H1 (cell line): ENCODE measurements around the gene CRELD1. TPM values are rescaled to one million over a fixed set of nuclear protein-coding genes. Genes with fewer than 3 reads are reported as not detected.

Experiments used
- CTCF ChIA-PET: fragments of 300-600 bp; sonication (Branson Sonifier 250); formaldehyde crosslinking; loops from one replicate; lab custom pipeline; 2021; ENCODE audit not compliant: partially characterized antibody; lab: Charles Lee
- POLR2A ChIA-PET: fragments of 300-600 bp; sonication (Branson Sonifier 250); formaldehyde crosslinking; loops from one replicate; lab custom pipeline; 2021; ENCODE audit warnings: inconsistent platforms; ENCODE audit not compliant: partially characterized antibody; lab: Charles Lee
- DNase-seq, 2 experiments: peaks; one replicate each; pipeline versions ENCODE4 v3.0.0 to v3.0.0-alpha.2; 2010 to 2022; ENCODE audit warnings: low spot score in 2 of 2, low read depth in 1 of 2, mixed read lengths in 1 of 2
- FAIRE-seq: peaks from 2 replicates; lab custom pipeline; 2011; peaks lifted over from hg19 to GRCh38; lab: Jason Lieb, UNC
- H2AFZ ChIP-seq: 2 replicates; pipeline ENCODE4 v1.8.1; 2012; ENCODE audit warnings: low read length, inconsistent platforms
- H2AK5ac ChIP-seq: 2 replicates; pipeline ENCODE4 v1.6.1; 2013; ENCODE audit warnings: low read depth, low read length
- H2BK120ac ChIP-seq: replicated peaks from 2 replicates; pipeline ENCODE3; 2013; ENCODE audit warnings: low read depth, low read length, inconsistent platforms
- H2BK12ac ChIP-seq: 2 replicates; pipeline ENCODE4 v1.6.1; 2013; ENCODE audit warnings: low read depth, low read length
- H2BK15ac ChIP-seq: 2 replicates; pipeline ENCODE4 v1.6.1; 2013; ENCODE audit warnings: low read length
- H2BK20ac ChIP-seq: 2 replicates; pipeline ENCODE4 v1.6.1; 2013; ENCODE audit warnings: low read length
- H2BK5ac ChIP-seq: 2 replicates; pipeline ENCODE4 v1.6.1; 2013; ENCODE audit warnings: low read depth, low read length
- H3K14ac ChIP-seq: 2 replicates; pipeline ENCODE4 v1.6.1; 2013; ENCODE audit warnings: inconsistent platforms; ENCODE audit not compliant: insufficient read length
- H3K18ac ChIP-seq: 2 replicates; pipeline ENCODE4 v1.6.1; 2013; ENCODE audit warnings: low read length; ENCODE audit errors: extremely low read depth
- H3K23ac ChIP-seq: 2 replicates; pipeline ENCODE4 v1.6.1; 2013; ENCODE audit warnings: inconsistent platforms; ENCODE audit not compliant: insufficient read length
- H3K23me2 ChIP-seq: 2 replicates; pipeline ENCODE4 v1.6.1; 2013; ENCODE audit warnings: low read depth, low read length
- H3K27ac ChIP-seq: 2 replicates; pipeline ENCODE4 v1.6.1; 2011; ENCODE audit warnings: low read depth, low read length, inconsistent platforms
- H3K27me3 ChIP-seq, 4 experiments: replicated peaks in 1 of 4; 1 replicate in 1 of 4; 2 replicates in 3 of 4; pipeline versions ENCODE4 v1.6.1 to v1.8.1; 2011 to 2013; ENCODE audit warnings: low read length in 3 of 4, mild to moderate bottlenecking in 3 of 4, inconsistent platforms in 2 of 4, mixed read lengths in 2 of 4, moderate library complexity in 1 of 4; ENCODE audit not compliant: control insufficient read depth in 3 of 4, insufficient read depth in 3 of 4; ENCODE audit errors: extremely low read depth in 1 of 4
- H3K36me3 ChIP-seq, 4 experiments: 2 replicates each; pipeline versions ENCODE4 v1.6.1 to v1.8.1; 2011 to 2013; ENCODE audit warnings: mild to moderate bottlenecking in 4 of 4, low read length in 3 of 4, moderate library complexity in 2 of 4, control low read depth in 1 of 4, inconsistent platforms in 1 of 4; ENCODE audit not compliant: insufficient read depth in 4 of 4, control insufficient read depth in 2 of 4
- H3K4ac ChIP-seq: replicated peaks from 2 replicates; pipeline ENCODE3; 2013; ENCODE audit warnings: low read length, low read depth, mixed read lengths, inconsistent platforms; ENCODE audit not compliant: insufficient read length
- H3K4me1 ChIP-seq, 4 experiments: replicated peaks in 1 of 4; 1 replicate in 1 of 4; 2 replicates in 3 of 4; pipeline versions ENCODE4 v1.6.1 to v1.8.1; 2011 to 2013; ENCODE audit warnings: low read length in 3 of 4, inconsistent platforms in 2 of 4, mixed read lengths in 1 of 4; ENCODE audit not compliant: insufficient read depth in 4 of 4, control insufficient read depth in 3 of 4
- H3K4me2 ChIP-seq, 2 experiments: 2 replicates each; pipeline versions ENCODE4 v1.6.1 to v1.8.1; 2011 to 2013; ENCODE audit warnings: low read depth in 2 of 2, low read length in 2 of 2, control low read depth in 1 of 2, inconsistent platforms in 1 of 2, mild to moderate bottlenecking in 1 of 2; ENCODE audit not compliant: insufficient read depth in 1 of 2
- H3K4me3 ChIP-seq, 4 experiments: fragments of 200-600, 300-600 bp in 1 of 4; sonication (generic), shearing (Covaris generic), sonication (Bioruptor Twin) in 1 of 4; 2 replicates each; pipeline versions ENCODE4 v1.5.1 to v1.8.1; 2011 to 2016; ENCODE audit warnings: low read length in 4 of 4, low read depth in 3 of 4, control low read depth in 2 of 4, inconsistent platforms in 2 of 4, mild to moderate bottlenecking in 2 of 4, mixed read lengths in 1 of 4, moderate library complexity in 1 of 4; ENCODE audit not compliant: insufficient read depth in 2 of 4; ENCODE audit errors: extremely low read depth in 1 of 4
- H3K56ac ChIP-seq: replicated peaks from 2 replicates; pipeline ENCODE3; 2013; ENCODE audit warnings: low read depth, mild to moderate bottlenecking, mixed read lengths, low read length, inconsistent platforms; ENCODE audit not compliant: insufficient read length
- H3K79me1 ChIP-seq: 2 replicates; pipeline ENCODE4 v1.6.1; 2013; ENCODE audit warnings: low read depth, low read length, control low read depth
- H3K79me2 ChIP-seq, 2 experiments: 2 replicates each; pipeline versions ENCODE4 v1.6.1 to v1.8.1; 2012 to 2013; ENCODE audit warnings: low read length in 2 of 2, mild to moderate bottlenecking in 2 of 2, inconsistent platforms in 1 of 2; ENCODE audit not compliant: insufficient read depth in 2 of 2, control insufficient read depth in 1 of 2
- H3K9ac ChIP-seq, 4 experiments: replicated peaks in 1 of 4; 1 replicate in 1 of 4; 2 replicates in 3 of 4; pipeline versions ENCODE4 v1.6.1 to v1.8.1; 2011 to 2013; ENCODE audit warnings: low read depth in 3 of 4, low read length in 3 of 4, control low read depth in 2 of 4, mild to moderate bottlenecking in 2 of 4, moderate library complexity in 2 of 4, inconsistent platforms in 1 of 4; ENCODE audit errors: extremely low read depth in 1 of 4
- H3K9me3 ChIP-seq, 2 experiments: 2 replicates each; pipeline versions ENCODE4 v1.6.1 to v1.8.1; 2012 to 2013; ENCODE audit warnings: mild to moderate bottlenecking in 2 of 2, moderate library complexity in 2 of 2, control low read depth in 1 of 2, inconsistent platforms in 1 of 2, low read depth in 1 of 2, low read length in 1 of 2, mixed read lengths in 1 of 2; ENCODE audit not compliant: insufficient read depth in 2 of 2
- H4K20me1 ChIP-seq, 2 experiments: replicated peaks in 1 of 2; 2 replicates each; pipeline versions ENCODE3 to v1.8.1; 2011 to 2013; ENCODE audit warnings: inconsistent platforms in 2 of 2, low read length in 2 of 2, mild to moderate bottlenecking in 1 of 2; ENCODE audit not compliant: insufficient read depth in 2 of 2, control insufficient read depth in 1 of 2
- H4K5ac ChIP-seq: 2 replicates; pipeline ENCODE4 v1.6.1; 2013; ENCODE audit warnings: low read length, low read depth, mixed read lengths, inconsistent platforms; ENCODE audit not compliant: insufficient read length
- H4K8ac ChIP-seq: 2 replicates; pipeline ENCODE4 v1.8.0; 2013; ENCODE audit warnings: mild to moderate bottlenecking, moderate library complexity, low read length, inconsistent platforms; ENCODE audit not compliant: insufficient read depth; ENCODE audit errors: extremely low read depth
- H4K91ac ChIP-seq: replicated peaks from 2 replicates; pipeline ENCODE3; 2013; ENCODE audit warnings: low read length, mixed read lengths, inconsistent platforms; ENCODE audit not compliant: insufficient read length
- BCL11A ChIP-seq, 2 experiments: IDR thresholded peaks; one replicate each; pipeline ENCODE4 v1.6.1; 2011; ENCODE audit warnings: low read depth in 2 of 2, low read length in 2 of 2, mild to moderate bottlenecking in 2 of 2
- EGR1 ChIP-seq: IDR thresholded peaks from 2 replicates; pipeline ENCODE4 v1.6.1; 2011; ENCODE audit warnings: low read depth, low read length, borderline replicate concordance
- EP300 ChIP-seq, 2 experiments: IDR thresholded peaks; 1 replicate in 1 of 2; 2 replicates in 1 of 2; pipeline ENCODE4 v1.6.1; 2011 to 2012; ENCODE audit warnings: low read depth in 2 of 2, low read length in 2 of 2, mild to moderate bottlenecking in 2 of 2, borderline replicate concordance in 1 of 2, inconsistent platforms in 1 of 2, moderate library complexity in 1 of 2
- MAFK ChIP-seq: IDR thresholded peaks from 2 replicates; pipeline ENCODE4 v1.6.1; 2012; ENCODE audit warnings: low read depth, mild to moderate bottlenecking, improper control_type of control experiment, low read length
- POLR2A ChIP-seq, 2 experiments: IDR thresholded peaks; 1 replicate in 1 of 2; 2 replicates in 1 of 2; pipeline ENCODE4 v1.6.1; 2011; ENCODE audit warnings: low read depth in 2 of 2, low read length in 2 of 2, mild to moderate bottlenecking in 2 of 2; ENCODE audit errors: control extremely low read depth in 1 of 2
- SP1 ChIP-seq: IDR thresholded peaks from 2 replicates; pipeline ENCODE4 v1.6.1; 2011; ENCODE audit warnings: low read depth, low read length
- SP2 ChIP-seq: IDR thresholded peaks from 2 replicates; pipeline ENCODE4 v1.6.1; 2012; ENCODE audit warnings: mild to moderate bottlenecking, low read length, inconsistent platforms
- WGBS, 2 experiments: shearing (Covaris generic) in 1 of 2; methylation state at CpG; one replicate each; pipeline versions ENCODE4 v1.1.6 to v1.1.7; 2013 to 2015; ENCODE audit warnings: low lambda C conversion rate in 2 of 2, mixed read lengths in 2 of 2, inconsistent platforms in 1 of 2, low coverage in 1 of 2, missing lambda C conversion rate in 1 of 2; ENCODE audit not compliant: insufficient replicate concordance in 2 of 2, insufficient coverage in 1 of 2, insufficient read length in 1 of 2; ENCODE audit errors: extremely low coverage in 1 of 2, missing lambda C conversion rate in 1 of 2; 5-methylcytosine and 5-hydroxymethylcytosine counted together
- polyA plus RNA-seq, 7 experiments: library from polyadenylated mRNA; depleted of rRNA in 3 of 7; stranded (reverse) in 5 of 7; unstranded in 2 of 7; fragments of >200 nt in 5 of 7; fragments of 200-250 nt in 2 of 7; gene quantifications; 1 replicate in 5 of 7; 2 replicates in 1 of 7; 4 replicates in 1 of 7; pipeline versions ENCODE4 v1.2.1 to v1.2.3, GENCODE V29; 2011 to 2013; ENCODE audit warnings: missing spikeins in 2 of 7, mixed read lengths in 2 of 7
- total RNA-seq: library from RNA; stranded (reverse); fragmentation: NEBNext Ultra II Directional; extraction: Animal tissue kit (Norgen Biotek cat#: 25700); gene quantifications from 2 replicates; pipeline ENCODE4 v1.2.1, GENCODE V29; 2021
- TF ChIP-seq, protein P1 (sequence below): IDR thresholded peaks from 2 replicates; pipeline ENCODE4 v1.6.1; 2012; ENCODE audit warnings: inconsistent platforms
- TF ChIP-seq, protein P2 (sequence below): IDR thresholded peaks from 2 replicates; pipeline ENCODE4 v1.6.1; 2012; ENCODE audit warnings: inconsistent platforms

CRELD1 gene
- total and polyA plus RNA-seq, 2 of the 8 experiments (the other 6 are each of a cell fraction or from before 2014, with no cell fraction given), result 12.9 to 15.1 TPM

DNA sequence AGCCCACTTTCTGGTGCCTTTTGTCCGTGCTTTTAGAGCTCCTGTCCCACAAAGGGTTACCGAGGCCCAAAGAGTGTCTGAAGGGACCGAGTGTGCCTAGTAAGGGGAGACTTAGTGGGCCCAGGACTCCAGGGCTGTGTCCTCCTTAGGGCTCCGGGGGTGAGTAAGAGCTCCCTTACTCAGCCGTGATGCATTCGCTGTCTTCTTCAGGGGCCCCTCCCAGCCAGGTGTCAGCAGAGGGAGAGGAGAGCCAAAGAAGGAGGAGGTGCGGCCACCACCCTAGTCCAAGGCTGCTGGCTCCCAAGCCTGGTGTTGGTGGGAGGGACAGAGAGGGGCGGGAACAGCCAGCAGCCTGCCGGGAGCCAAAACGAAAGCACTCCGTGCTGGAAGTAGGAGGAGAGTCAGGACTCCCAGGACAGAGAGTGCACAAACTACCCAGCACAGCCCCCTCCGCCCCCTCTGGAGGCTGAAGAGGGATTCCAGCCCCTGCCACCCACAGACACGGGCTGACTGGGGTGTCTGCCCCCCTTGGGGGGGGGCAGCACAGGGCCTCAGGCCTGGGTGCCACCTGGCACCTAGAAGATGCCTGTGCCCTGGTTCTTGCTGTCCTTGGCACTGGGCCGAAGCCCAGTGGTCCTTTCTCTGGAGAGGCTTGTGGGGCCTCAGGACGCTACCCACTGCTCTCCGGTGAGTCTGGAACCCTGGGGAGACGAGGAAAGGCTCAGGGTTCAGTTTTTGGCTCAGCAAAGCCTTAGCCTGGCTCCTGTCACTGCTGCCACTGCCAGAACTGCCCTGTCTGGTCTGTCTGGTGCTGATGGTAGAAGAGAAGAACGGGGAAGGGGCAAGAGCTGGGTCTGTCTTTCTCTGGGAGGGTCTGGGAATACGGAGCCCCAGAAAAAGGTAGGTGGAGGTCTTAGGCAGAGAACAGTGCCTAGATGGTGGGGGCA lies 16.6 kb upstream of the CRELD1 start, which contains the start of gene IL17RC:
TSS of gene IL17RC (plus strand) at position 365 of the 947 bp plus-strand sequence. CDS start at position 583, 218 bp downstream.
- no peak within 1 kb of the TSS for H4K91ac ChIP-seq
- H3K4me2 ChIP-seq, result peak within 1 kb of the TSS; percentile 74 to 84
- H2AFZ ChIP-seq, result no peak within 1 kb of the TSS
- H4K5ac ChIP-seq, result no peak within 1 kb of the TSS
- ChIA-PET POLR2A (interaction anchor here (0.7 to 5.5 kb wide), 12 partner anchors 9 to 32 kb away, joined by 3 to 43 read pairs (median 5); partner anchors contain the start of genes CRELD1, IL17RE and JAGN1), CTCF (interaction anchor here (0.9 to 9.1 kb wide), 10 partner anchors 12 to 98 kb away, joined by 3 to 76 read pairs (median 3); partner anchors contain the start of genes CRELD1 and IL17RE)
- H2BK12ac ChIP-seq, result no peak within 1 kb of the TSS; the same call in 1 of the 2 replicates
- FAIRE-seq (no peak), DNase-seq (peak; percentile 70 to 81)
- H3K36me3 ChIP-seq, result no peaks in the 10 kb centered on the region
- H3K23ac ChIP-seq, result no peak within 1 kb of the TSS
- H2BK120ac ChIP-seq, result no peak within 1 kb of the TSS
- TF ChIP-seq SP2, result no peak
- TF ChIP-seq, protein P1, sequence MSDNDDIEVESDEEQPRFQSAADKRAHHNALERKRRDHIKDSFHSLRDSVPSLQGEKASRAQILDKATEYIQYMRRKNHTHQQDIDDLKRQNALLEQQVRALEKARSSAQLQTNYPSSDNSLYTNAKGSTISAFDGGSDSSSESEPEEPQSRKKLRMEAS, result no peak; the same call in 1 of the 2 replicates
- TF ChIP-seq, protein P2, sequence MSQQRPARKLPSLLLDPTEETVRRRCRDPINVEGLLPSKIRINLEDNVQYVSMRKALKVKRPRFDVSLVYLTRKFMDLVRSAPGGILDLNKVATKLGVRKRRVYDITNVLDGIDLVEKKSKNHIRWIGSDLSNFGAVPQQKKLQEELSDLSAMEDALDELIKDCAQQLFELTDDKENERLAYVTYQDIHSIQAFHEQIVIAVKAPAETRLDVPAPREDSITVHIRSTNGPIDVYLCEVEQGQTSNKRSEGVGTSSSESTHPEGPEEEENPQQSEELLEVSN, result peak; percentile 58
- no peak for TF ChIP-seq MAFK
- TF ChIP-seq BCL11A (IDR thresholded peaks at IDR 0.05; ENCODE audit: low read depth in 2 of 2, low read length in 2 of 2), result no peak
- TF ChIP-seq EGR1, result no peak
- peak in 1 of 2 experiments; percentile 71; a peak in 1 of 3 replicates for TF ChIP-seq EP300 (IDR thresholded peaks at IDR 0.05; ENCODE audit: borderline replicate concordance in 1 of 2, low read depth in 2 of 2, low read length in 2 of 2)
- TF ChIP-seq SP1, result no peak
- 0 out of 3 replicates have a peak, but pooled peaks of 1 of the 2 experiments have one; percentile 20 for TF ChIP-seq POLR2A (IDR thresholded peaks at IDR 0.05; ENCODE audit: control extremely low read depth in 1 of 2, low read depth in 2 of 2, low read length in 2 of 2)
- peak within 1 kb of the TSS; percentile 49 for H2BK15ac ChIP-seq
- 31% methylated on average over 19 of the region's 19 CpGs; no CpG with 5 or more reads in 1 of the 2 experiments for WGBS, 2 experiments
- peaks cover 0 to 20% (median 17%) of the 10 kb centered on the region in 4 experiments; a peak in 6 of 7 replicates for H3K4me1 ChIP-seq
- peak within 1 kb of the TSS; percentile 77; the same call in 1 of the 2 replicates for H2AK5ac ChIP-seq
- H2BK20ac ChIP-seq, result no peak within 1 kb of the TSS
- H3K56ac ChIP-seq, result no peak within 1 kb of the TSS
- H4K8ac ChIP-seq, result peak within 1 kb of the TSS; percentile 28
- H4K20me1 ChIP-seq, result no peaks in the 10 kb centered on the region
- H3K27me3 ChIP-seq, result peaks cover 0 to 18% (median 10%) of the 10 kb centered on the region in 4 experiments; a peak in 5 of 7 replicates
- H3K9ac ChIP-seq, result peak within 1 kb of the TSS in 1 of 4 experiments; percentile 24; a peak in 2 of 7 replicates
- peak within 1 kb of the TSS; percentile 58 for H3K4ac ChIP-seq
- no peak within 1 kb of the TSS for H3K14ac ChIP-seq
- H3K27ac ChIP-seq, result no peak within 1 kb of the TSS
- no peak within 1 kb of the TSS for H2BK5ac ChIP-seq
- H3K79me1 ChIP-seq, result no peaks in the 10 kb centered on the region
- peak within 1 kb of the TSS; percentile 46 to 72 (median 48) for H3K4me3 ChIP-seq
- peak within 1 kb of the TSS; percentile 88 for H3K18ac ChIP-seq
- no peaks in the 10 kb centered on the region for H3K79me2 ChIP-seq
- H3K23me2 ChIP-seq, result peaks cover 10% of the 10 kb centered on the region; the same call in 1 of the 2 replicates
- peaks cover 0 to 4% of the 10 kb centered on the region in 2 experiments; a peak in 2 of 4 replicates for H3K9me3 ChIP-seq
